GM08714 (cell line): ENCODE measurements around the gene GPC3.

ENCODE experiments used
- H3K4me3 ChIP-seq: fragments of 200-500 bp; sonication (Bioruptor generic); 2 replicates; pipeline ENCODE4 v1.5.1; 2014; ENCODE audit warnings: mild to moderate bottlenecking, low read length, inconsistent platforms
- ZNF274 ChIP-seq: IDR thresholded peaks from 2 replicates; pipeline ENCODE4 v1.6.1; 2012; ENCODE audit warnings: mild to moderate bottlenecking, low read depth, low read length

GPC3 gene

GRCh38 chrX:133607419-133608348 lies 377.7 kb downstream of the GPC3 start:
- no peak for TF ChIP-seq ZNF274

GRCh38 chrX:133606990-133607389 lies 378.4 kb downstream of the GPC3 start:
- H3K4me3 ChIP-seq = no peak overlapping the region
- TF ChIP-seq ZNF274 = no peak

More at GRCh38 chrX:133607419-133608348, 377.7 kb downstream of the GPC3 start:
- no peak overlapping the region for H3K4me3 ChIP-seq

- H3K4me3 ChIP-seq = no peak overlapping the region
- TF ChIP-seq ZNF274 = no peak
Observed at GRCh38 chrX:133604801-133605200, 380.6 kb downstream of the GPC3 start.

- no peak for TF ChIP-seq ZNF274
- H3K4me3 ChIP-seq = no peak overlapping the region
Observed at GRCh38 chrX:133602881-133603280, 382.5 kb downstream of the GPC3 start.

- TF ChIP-seq ZNF274 = no peak
Observed at GRCh38 chrX:133601116-133601515, 384.3 kb downstream of the GPC3 start.

GRCh38 chrX:133600536-133600935 lies 384.9 kb downstream of the GPC3 start:
- no peak overlapping the region for H3K4me3 ChIP-seq
- TF ChIP-seq ZNF274 = no peak

More at GRCh38 chrX:133601116-133601515, 384.3 kb downstream of the GPC3 start:
- no peak overlapping the region for H3K4me3 ChIP-seq

GRCh38 chrX:133598601-133599335 lies 386.6 kb downstream of the GPC3 start:
- H3K4me3 ChIP-seq = no peak overlapping the region
- TF ChIP-seq ZNF274 = no peak

- TF ChIP-seq ZNF274 = no peak
- H3K4me3 ChIP-seq = no peak overlapping the region
Observed at GRCh38 chrX:133594156-133594555, 391.2 kb downstream of the GPC3 start.

- TF ChIP-seq ZNF274 = no peak
- H3K4me3 ChIP-seq = no peak overlapping the region
Observed at GRCh38 chrX:133593531-133593930, 391.9 kb downstream of the GPC3 start.

GRCh38 chrX:133590703-133591505 lies 394.5 kb downstream of the GPC3 start:
- TF ChIP-seq ZNF274 = no peak
- H3K4me3 ChIP-seq = no peak overlapping the region

GRCh38 chrX:133588827-133589226 lies 396.6 kb downstream of the GPC3 start:
- TF ChIP-seq ZNF274 = no peak
- H3K4me3 ChIP-seq = no peak overlapping the region

- H3K4me3 ChIP-seq = no peak overlapping the region
- no peak for TF ChIP-seq ZNF274
Observed at GRCh38 chrX:133587818-133588217, 397.6 kb downstream of the GPC3 start.

- TF ChIP-seq ZNF274 = no peak
- H3K4me3 ChIP-seq = no peak overlapping the region
Observed at GRCh38 chrX:133587071-133587470, 398.3 kb downstream of the GPC3 start.

- TF ChIP-seq ZNF274 = no peak
- no peak overlapping the region for H3K4me3 ChIP-seq
Observed at GRCh38 chrX:133586443-133586842, 399.0 kb downstream of the GPC3 start.
